B cell (primary cell): Measurements from ENCODE around the gene PIP4K2C. TPM values are rescaled to one million over a fixed set of nuclear protein-coding genes. Genes with fewer than 3 reads are reported as not detected.

ENCODE experiments used
- ATAC-seq: fragments of 200-7000 bp; cut with Tn5 transposase; one replicate; pipeline ENCODE4 v1.10.0; 2021; ENCODE audit warnings: low read depth, mild to moderate bottlenecking, moderate number of reproducible peaks, moderate library complexity
- CTCF ChIA-PET: fragments of 350-600 bp; sonication (Branson Sonifier 250); formaldehyde crosslinking; loops from one replicate; lab custom pipeline; 2021; ENCODE audit warnings: antibody characterized with exemption, inconsistent platforms; lab: Charles Lee
- POLR2A ChIA-PET: fragments of 350-600 bp; sonication (Branson Sonifier 250); formaldehyde crosslinking; loops from one replicate; lab custom pipeline; 2021; ENCODE audit warnings: antibody characterized with exemption; lab: Charles Lee
- DNase-seq: peaks from one replicate; pipeline ENCODE4 v3.0.0; 2013
- H2AFZ ChIP-seq: 2 replicates; pipeline ENCODE4 v1.6.1; 2012; ENCODE audit warnings: mild to moderate bottlenecking, low read depth, low read length; ENCODE audit not compliant: insufficient read depth, poor library complexity, severe bottlenecking
- H3K27ac ChIP-seq, 2 donors: 1 replicate in 1 of 2; 2 replicates in 1 of 2; pipeline ENCODE4 v1.5.1; 2012 to 2013; ENCODE audit warnings: low read length in 2 of 2, mild to moderate bottlenecking in 2 of 2, moderate library complexity in 1 of 2
- H3K27me3 ChIP-seq, 4 experiments: fragments of 200-600 bp in 1 of 4; sonication (generic) in 1 of 4; replicated peaks in 1 of 4; 1 replicate in 2 of 4; 2 replicates in 2 of 4; pipeline versions ENCODE4 v1.6.1 to v1.7.0; 2013 to 2016; ENCODE audit warnings: low read length in 3 of 4, mild to moderate bottlenecking in 2 of 4, mixed read lengths in 1 of 4, moderate library complexity in 1 of 4; ENCODE audit not compliant: insufficient read depth in 4 of 4, control insufficient read depth in 3 of 4; ENCODE audit errors: control extremely low read depth in 1 of 4
- H3K36me3 ChIP-seq, 2 experiments: replicated peaks in 1 of 2; 1 replicate in 1 of 2; 2 replicates in 1 of 2; pipeline versions ENCODE4 v1.6.1 to v1.7.1; 2013; ENCODE audit warnings: low read length in 1 of 2; ENCODE audit not compliant: insufficient read depth in 2 of 2, control insufficient read depth in 1 of 2; ENCODE audit errors: control extremely low read depth in 1 of 2, extremely low read depth in 1 of 2
- H3K4me1 ChIP-seq, 2 donors: fragments of 200-600 bp in 1 of 2; sonication (generic) in 1 of 2; 1 replicate in 1 of 2; 2 replicates in 1 of 2; pipeline versions ENCODE4 v1.5.1 to v1.6.1; 2013 to 2017; ENCODE audit warnings: low read length in 2 of 2; ENCODE audit not compliant: control insufficient read depth in 2 of 2, insufficient read depth in 2 of 2
- H3K4me2 ChIP-seq: replicated peaks from 2 replicates; pipeline ENCODE3; 2012; ENCODE audit warnings: mild to moderate bottlenecking, low read depth, low read length; ENCODE audit not compliant: poor library complexity, severe bottlenecking
- H3K4me3 ChIP-seq, 5 experiments: fragments of 200-600 bp in 1 of 5; sonication (generic) in 1 of 5; 1 replicate in 3 of 5; 2 replicates in 2 of 5; pipeline versions ENCODE4 v1.5.1 to v1.7.0; 2011 to 2016; ENCODE audit warnings: low read length in 4 of 5, mild to moderate bottlenecking in 4 of 5, low read depth in 2 of 5, control low read depth in 1 of 5, moderate library complexity in 1 of 5; ENCODE audit not compliant: insufficient read depth in 1 of 5; ENCODE audit errors: control extremely low read depth in 1 of 5, extremely low read depth in 1 of 5
- H3K79me2 ChIP-seq: fragments of 200-600 bp; sonication (generic); one replicate; pipeline ENCODE4 v1.6.0; 2016; ENCODE audit warnings: low read length; ENCODE audit not compliant: control insufficient read depth, insufficient read depth
- H3K9ac ChIP-seq: fragments of 200-600 bp; sonication (generic); 2 replicates; pipeline ENCODE4 v1.6.1; 2017; ENCODE audit warnings: mild to moderate bottlenecking, low read length, moderate library complexity
- H3K9me3 ChIP-seq, 3 donors: one replicate each; pipeline versions ENCODE4 v1.6.1 to v1.7.1; 2013; ENCODE audit warnings: low read length in 2 of 3; ENCODE audit not compliant: control insufficient read depth in 2 of 3, insufficient read depth in 1 of 3; ENCODE audit errors: control extremely low read depth in 1 of 3
- H4K20me1 ChIP-seq: 2 replicates; pipeline ENCODE4 v1.6.0; 2012; ENCODE audit warnings: mild to moderate bottlenecking, low read length; ENCODE audit not compliant: insufficient read depth, control insufficient read depth, poor library complexity, severe bottlenecking
- H3K27ac Mint-ChIP-seq: one replicate; pipeline ENCODE4 v1.8.0; 2021; ENCODE audit warnings: mixed read lengths
- H3K27me3 Mint-ChIP-seq: one replicate; pipeline ENCODE4 v1.8.0; 2021; ENCODE audit warnings: mixed read lengths
- H3K4me1 Mint-ChIP-seq: one replicate; pipeline ENCODE4 v1.8.0; 2021; ENCODE audit warnings: mixed read lengths
- H3K4me3 Mint-ChIP-seq: one replicate; pipeline ENCODE4 v1.8.0; 2021; ENCODE audit warnings: mixed read lengths
- H3K9me3 Mint-ChIP-seq: one replicate; pipeline ENCODE4 v1.8.0; 2022; ENCODE audit warnings: mixed read lengths; ENCODE audit not compliant: insufficient read depth
- EZH2 ChIP-seq: IDR thresholded peaks from 2 replicates; pipeline ENCODE4 v1.6.1; 2012; ENCODE audit warnings: borderline replicate concordance, low read depth, mild to moderate bottlenecking, moderate library complexity, low read length; ENCODE audit not compliant: insufficient read depth, poor library complexity, severe bottlenecking
- WGBS: methylation state at CpG from one replicate; pipeline ENCODE4 v1.1.5; 2013; ENCODE audit warnings: missing lambda C conversion rate; ENCODE audit not compliant: insufficient coverage; 5-methylcytosine and 5-hydroxymethylcytosine counted together
- intact Hi-C: fragments of 100-400 bp; cut with micrococcal nuclease; formaldehyde crosslinking; loops from one replicate; pipeline ENCODE4 v1.10.0; 2022
- polyA plus RNA-seq: library from polyadenylated mRNA; depleted of rRNA; stranded (reverse); fragments of >200 nt; gene quantifications from 2 replicates; pipeline ENCODE4 v1.2.3, GENCODE V29; 2012
- total RNA-seq, 2 donors: library from RNA; stranded (reverse); fragments of 120-200 nt in 1 of 2; gene quantifications; 1 replicate in 1 of 2; 2 replicates in 1 of 2; pipeline versions ENCODE4 v1.2.3 to v1.2.4, GENCODE V29; 2013 to 2022
- TF ChIP-seq, protein P1 (sequence below): fragments of 200-600 bp; IDR thresholded peaks from one replicate; pipeline ENCODE4 v1.8.0; 2022; ENCODE audit warnings: antibody characterized with exemption, mild to moderate bottlenecking

Gene PIP4K2C
- total and polyA plus RNA-seq, 2 donors (not counting 1 experiment from before 2014, with no cell fraction given) = 20.1 to 21.3 TPM

DNA sequence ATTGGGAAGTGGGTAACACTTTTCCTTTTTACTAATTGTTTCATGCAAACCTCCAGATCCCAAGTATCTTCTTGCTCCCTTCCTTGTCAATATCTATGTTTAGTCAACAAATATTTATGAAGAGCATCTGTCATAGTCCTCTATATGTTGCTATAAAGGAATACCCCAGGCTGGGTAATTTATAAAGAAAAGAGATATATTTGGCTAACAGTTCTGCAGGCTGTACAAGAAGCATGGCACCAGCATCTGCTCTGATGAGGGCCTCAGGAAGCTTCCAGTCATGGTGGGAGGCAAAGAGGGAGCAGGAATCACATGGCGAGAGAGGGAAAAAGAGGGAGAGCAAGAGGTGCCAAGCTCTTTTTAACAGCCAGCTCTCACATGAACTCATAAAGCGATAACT lies 36.5 kb upstream of the PIP4K2C start:
- ChIA-PET POLR2A (no interaction called here), CTCF (no interaction called here)
- TF ChIP-seq EZH2 = no peak
- TF ChIP-seq, protein P1, sequence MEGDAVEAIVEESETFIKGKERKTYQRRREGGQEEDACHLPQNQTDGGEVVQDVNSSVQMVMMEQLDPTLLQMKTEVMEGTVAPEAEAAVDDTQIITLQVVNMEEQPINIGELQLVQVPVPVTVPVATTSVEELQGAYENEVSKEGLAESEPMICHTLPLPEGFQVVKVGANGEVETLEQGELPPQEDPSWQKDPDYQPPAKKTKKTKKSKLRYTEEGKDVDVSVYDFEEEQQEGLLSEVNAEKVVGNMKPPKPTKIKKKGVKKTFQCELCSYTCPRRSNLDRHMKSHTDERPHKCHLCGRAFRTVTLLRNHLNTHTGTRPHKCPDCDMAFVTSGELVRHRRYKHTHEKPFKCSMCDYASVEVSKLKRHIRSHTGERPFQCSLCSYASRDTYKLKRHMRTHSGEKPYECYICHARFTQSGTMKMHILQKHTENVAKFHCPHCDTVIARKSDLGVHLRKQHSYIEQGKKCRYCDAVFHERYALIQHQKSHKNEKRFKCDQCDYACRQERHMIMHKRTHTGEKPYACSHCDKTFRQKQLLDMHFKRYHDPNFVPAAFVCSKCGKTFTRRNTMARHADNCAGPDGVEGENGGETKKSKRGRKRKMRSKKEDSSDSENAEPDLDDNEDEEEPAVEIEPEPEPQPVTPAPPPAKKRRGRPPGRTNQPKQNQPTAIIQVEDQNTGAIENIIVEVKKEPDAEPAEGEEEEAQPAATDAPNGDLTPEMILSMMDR = no peak
- H3K4me1 Mint-ChIP-seq = peaks cover 15% of the 10 kb centered on the region
- Histone ChIP-seq H4K20me1 (no peaks in the 10 kb centered on the region), H3K4me2 (no peak overlapping the region), H3K4me1 (peaks cover 8 to 9% of the 10 kb centered on the region in 2 donors), H3K36me3 (no peaks in the 10 kb centered on the region), H3K9me3 (peaks cover 0 to 4% (median 0%) of the 10 kb centered on the region in 3 donors), H3K79me2 (no peaks in the 10 kb centered on the region), H3K27ac (no peak overlapping the region), H3K4me3 (no peak overlapping the region), H2AFZ (no peak overlapping the region), H3K9ac (no peak overlapping the region), H3K27me3 (peaks cover 0 to 20% (median 1%) of the 10 kb centered on the region in 4 experiments)
- DNase-seq (no peak), ATAC-seq (no peak)
- H3K9me3 Mint-ChIP-seq = no peaks in the 10 kb centered on the region
- intact Hi-C loops = no loop called here
- WGBS = no CpG with 5 or more reads among the region's 2 CpGs
- H3K27ac Mint-ChIP-seq = no peak overlapping the region
- no peak overlapping the region for H3K4me3 Mint-ChIP-seq
- H3K27me3 Mint-ChIP-seq = peaks cover 27% of the 10 kb centered on the region

DNA sequence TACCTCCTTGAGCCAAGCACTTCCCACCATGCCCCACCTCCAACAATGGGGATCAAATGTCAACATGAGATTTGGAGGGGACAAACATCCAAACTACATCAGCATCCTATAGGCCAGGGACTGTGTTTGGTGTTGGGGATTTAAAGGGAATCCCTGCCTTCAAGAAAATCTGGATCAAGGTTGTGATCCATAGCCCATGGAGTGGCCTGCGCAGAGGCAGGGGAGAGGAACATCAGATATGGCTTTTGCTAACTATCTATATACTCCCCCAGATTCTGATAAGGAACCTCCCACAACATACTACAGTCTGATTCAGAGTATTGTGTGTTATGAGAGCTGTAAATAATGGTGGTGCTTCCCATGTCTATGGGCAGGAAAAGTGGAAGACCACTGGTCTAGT lies 36.1 kb upstream of the PIP4K2C start:
- CTCF ChIA-PET = no interaction called here
- Histone ChIP-seq H3K27me3 (peaks cover 0 to 17% (median 0%) of the 10 kb centered on the region in 4 experiments), H4K20me1 (no peaks in the 10 kb centered on the region), H2AFZ (no peak overlapping the region), H3K4me1 (peaks cover 5 to 6% of the 10 kb centered on the region in 2 donors), H3K36me3 (no peaks in the 10 kb centered on the region), H3K9ac (no peak overlapping the region), H3K79me2 (no peaks in the 10 kb centered on the region), H3K4me3 (no peak overlapping the region), H3K27ac (no peak overlapping the region), H3K9me3 (peaks cover 0 to 4% (median 0%) of the 10 kb centered on the region in 3 donors), H3K4me2 (no peak overlapping the region)
- H3K4me1 Mint-ChIP-seq = peaks cover 13% of the 10 kb centered on the region
- intact Hi-C loops = no loop called here
- H3K4me3 Mint-ChIP-seq = no peak overlapping the region
- ATAC-seq = no peak
- WGBS = no CpG with 5 or more reads among the region's 1 CpG
- no peak for TF ChIP-seq EZH2
- TF ChIP-seq, protein P1 = no peak
- H3K9me3 Mint-ChIP-seq = no peaks in the 10 kb centered on the region
- POLR2A ChIA-PET = no interaction called here
- no peak for DNase-seq
- H3K27ac Mint-ChIP-seq = no peak overlapping the region
- peaks cover 27% of the 10 kb centered on the region for H3K27me3 Mint-ChIP-seq
